ENCODE measurements around the gene PGM5. TPM values are rescaled to one million over a fixed set of nuclear protein-coding genes. Genes with fewer than 3 reads are reported as not detected.

The PGM5 gene
- total RNA-seq, 3 donors from 2014 or later, result 11.2 to 535 (median 22.6) TPM

DNA sequence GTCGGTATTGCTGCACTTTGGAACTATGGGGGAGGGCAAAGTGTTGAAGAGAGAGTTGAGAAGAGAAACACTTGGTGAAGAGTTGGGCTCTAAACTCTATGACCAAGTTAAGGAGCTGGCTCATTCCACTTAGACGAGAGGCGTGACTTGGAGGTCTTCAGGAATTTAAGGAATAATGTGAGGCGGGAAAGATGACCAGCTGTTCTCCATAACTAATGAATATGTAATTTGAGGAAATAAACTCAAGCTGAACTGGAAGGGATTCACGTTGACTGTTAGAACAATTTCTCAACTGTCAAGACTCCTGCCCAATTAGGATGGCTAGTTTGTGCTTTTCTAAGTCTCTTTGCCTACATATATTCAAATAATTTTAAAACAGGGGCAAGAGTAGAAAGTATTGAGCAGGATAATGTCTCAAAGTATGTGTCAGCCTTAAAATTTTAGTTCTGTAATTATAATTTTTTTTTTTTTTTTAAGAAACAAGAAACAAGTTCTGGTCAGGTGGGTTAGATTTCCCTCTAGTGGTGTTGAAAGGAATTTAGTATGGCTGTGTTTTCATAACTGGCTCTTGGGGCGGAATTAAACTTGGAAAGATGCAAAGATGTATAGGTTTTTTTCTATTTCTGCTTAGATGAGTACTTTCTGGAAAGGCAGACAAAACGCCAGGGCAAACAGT, 150.9 kb downstream of the PGM5 start:
- H3K4me1 ChIP-seq (ENCODE audit: low read depth), result peaks cover 8% of the 10 kb centered on the region
- intact Hi-C loops (cut with DNase I, micrococcal nuclease), result loop anchor here in 1 of 2 donors (10.0 kb wide), 1 partner anchor 62 kb away; no protein-coding TSS in a partner anchor
- TF ChIP-seq, protein P1, sequence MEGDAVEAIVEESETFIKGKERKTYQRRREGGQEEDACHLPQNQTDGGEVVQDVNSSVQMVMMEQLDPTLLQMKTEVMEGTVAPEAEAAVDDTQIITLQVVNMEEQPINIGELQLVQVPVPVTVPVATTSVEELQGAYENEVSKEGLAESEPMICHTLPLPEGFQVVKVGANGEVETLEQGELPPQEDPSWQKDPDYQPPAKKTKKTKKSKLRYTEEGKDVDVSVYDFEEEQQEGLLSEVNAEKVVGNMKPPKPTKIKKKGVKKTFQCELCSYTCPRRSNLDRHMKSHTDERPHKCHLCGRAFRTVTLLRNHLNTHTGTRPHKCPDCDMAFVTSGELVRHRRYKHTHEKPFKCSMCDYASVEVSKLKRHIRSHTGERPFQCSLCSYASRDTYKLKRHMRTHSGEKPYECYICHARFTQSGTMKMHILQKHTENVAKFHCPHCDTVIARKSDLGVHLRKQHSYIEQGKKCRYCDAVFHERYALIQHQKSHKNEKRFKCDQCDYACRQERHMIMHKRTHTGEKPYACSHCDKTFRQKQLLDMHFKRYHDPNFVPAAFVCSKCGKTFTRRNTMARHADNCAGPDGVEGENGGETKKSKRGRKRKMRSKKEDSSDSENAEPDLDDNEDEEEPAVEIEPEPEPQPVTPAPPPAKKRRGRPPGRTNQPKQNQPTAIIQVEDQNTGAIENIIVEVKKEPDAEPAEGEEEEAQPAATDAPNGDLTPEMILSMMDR (IDR thresholded peaks at IDR 0.05), result peak; percentile 49
- no peaks in the 10 kb centered on the region for H3K9me3 ChIP-seq
- no peaks in the 10 kb centered on the region for H3K36me3 ChIP-seq (ENCODE audit: low read depth)
- no peak overlapping the region for H3K4me3 ChIP-seq
- DNase-seq (no peak), ATAC-seq (no peak)

DNA sequence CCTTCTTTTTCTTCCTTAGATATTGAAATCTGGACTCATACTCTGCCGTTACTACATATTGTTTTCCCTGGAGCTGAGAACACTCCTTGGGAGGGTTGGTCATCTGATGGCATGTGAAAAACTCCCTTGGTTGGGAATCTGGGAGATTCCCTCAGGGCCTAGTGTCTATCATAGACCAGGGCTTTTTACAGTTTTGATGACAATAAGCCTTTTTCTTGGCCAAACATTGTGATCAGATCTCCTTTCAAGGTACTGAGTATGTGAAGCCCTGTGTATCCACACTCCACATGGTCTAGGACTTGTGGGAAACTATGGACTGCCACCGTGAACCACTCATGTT, 151.4 kb downstream of the PGM5 start:
- TF ChIP-seq, protein P1 (IDR thresholded peaks at IDR 0.05), result no peak
- H3K9me3 ChIP-seq, result no peaks in the 10 kb centered on the region
- H3K4me3 ChIP-seq, result no peak overlapping the region
- ATAC-seq, result no peak
- H3K4me1 ChIP-seq (ENCODE audit: low read depth), result peaks cover 8% of the 10 kb centered on the region
- no peak for DNase-seq
- intact Hi-C loops (cut with DNase I, micrococcal nuclease), result loop anchor here in 1 of 2 donors (10.0 kb wide), 1 partner anchor 63 kb away; no protein-coding TSS in a partner anchor
- no peaks in the 10 kb centered on the region for H3K36me3 ChIP-seq (ENCODE audit: low read depth)

DNA sequence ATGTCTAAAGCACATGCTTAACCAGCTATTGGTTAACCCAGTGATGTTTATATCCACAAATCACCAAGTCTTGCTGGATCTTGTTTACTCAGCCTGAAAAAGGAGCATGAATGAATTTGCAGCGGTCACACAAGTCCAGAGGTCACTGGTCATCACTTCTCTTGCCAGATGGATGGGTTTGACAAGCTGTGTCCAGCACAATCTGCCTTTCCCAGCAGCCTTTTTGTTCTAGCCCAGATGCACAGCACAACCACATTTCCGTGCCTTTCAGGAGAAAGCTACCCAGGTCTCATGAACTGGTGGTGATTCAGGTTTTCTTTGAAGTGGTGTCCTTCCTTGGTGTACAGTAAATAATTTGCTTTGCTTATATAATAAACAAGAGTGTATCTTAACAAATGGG, 152.1 kb downstream of the PGM5 start:
- intact Hi-C loops (cut with DNase I, micrococcal nuclease), result loop anchor here in 1 of 2 donors (10.0 kb wide), 1 partner anchor 64 kb away; no protein-coding TSS in a partner anchor
- TF ChIP-seq, protein P1 (IDR thresholded peaks at IDR 0.05), result no peak
- DNase-seq (no peak), ATAC-seq (no peak)
- Histone ChIP-seq H3K9me3 (no peaks in the 10 kb centered on the region), H3K36me3 (ENCODE audit: low read depth) (no peaks in the 10 kb centered on the region), H3K4me3 (no peak overlapping the region), H3K4me1 (ENCODE audit: low read depth) (peaks cover 8% of the 10 kb centered on the region)

DNA sequence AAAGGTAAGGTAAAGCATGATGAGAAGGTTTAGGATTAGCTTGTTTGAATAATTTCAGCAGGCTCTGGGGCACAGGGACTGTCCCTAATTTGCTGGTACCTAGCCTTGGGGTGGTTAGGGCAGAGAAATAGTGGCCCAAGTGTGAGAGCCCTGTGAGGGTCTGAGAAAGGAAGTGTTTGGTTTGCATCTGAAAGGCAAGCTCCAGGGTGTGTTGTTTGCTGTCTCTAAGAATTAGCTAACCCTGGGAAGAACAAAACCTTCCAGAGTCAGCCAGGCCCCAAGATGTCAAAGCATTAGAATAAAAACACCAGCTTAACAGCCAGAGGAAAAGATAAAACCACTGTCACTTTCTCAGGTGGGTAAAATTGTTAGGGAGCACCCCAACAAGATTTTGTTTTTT, 153.3 kb downstream of the PGM5 start:
- intact Hi-C loops (cut with DNase I, micrococcal nuclease), result loop anchor here in 1 of 2 donors (10.0 kb wide), 1 partner anchor 65 kb away; no protein-coding TSS in a partner anchor
- H3K4me1 ChIP-seq (ENCODE audit: low read depth), result peaks cover 8% of the 10 kb centered on the region
- ATAC-seq (no peak), DNase-seq (no peak)
- H3K9me3 ChIP-seq, result no peaks in the 10 kb centered on the region
- no peak overlapping the region for H3K4me3 ChIP-seq
- TF ChIP-seq, protein P1 (IDR thresholded peaks at IDR 0.05), result no peak
- no peaks in the 10 kb centered on the region for H3K36me3 ChIP-seq (ENCODE audit: low read depth)

- intact Hi-C loops (cut with DNase I, micrococcal nuclease), result no loop called here
- H3K4me3 ChIP-seq, result no peak overlapping the region
- ATAC-seq, result no peak
- peaks cover 3% of the 10 kb centered on the region for H3K4me1 ChIP-seq (ENCODE audit: low read depth)
- DNase-seq, result no peak
- TF ChIP-seq, protein P1 (IDR thresholded peaks at IDR 0.05), result no peak
- H3K9me3 ChIP-seq, result no peaks in the 10 kb centered on the region
- no peaks in the 10 kb centered on the region for H3K36me3 ChIP-seq (ENCODE audit: low read depth)
Measured at GRCh38 chr9:68513385-68513784, 157.0 kb downstream of the PGM5 start.

Data from mucosa of descending colon (tissue), 3 donors.